Panc1 (cell line): ENCODE data around the gene PAX5.

Experiments
- TCF7L2 ChIP-seq: IDR thresholded peaks from 2 replicates; pipeline ENCODE4 v1.6.1; 2011; ENCODE audit warnings: mild to moderate bottlenecking, low read depth, low read length, inconsistent platforms
- TF ChIP-seq, protein P1 (sequence below): fragments of 450-650 bp; IDR thresholded peaks from 2 replicates; pipeline ENCODE4 v1.5.1; 2017; ENCODE audit warnings: mild to moderate bottlenecking

- TF ChIP-seq, protein P1, sequence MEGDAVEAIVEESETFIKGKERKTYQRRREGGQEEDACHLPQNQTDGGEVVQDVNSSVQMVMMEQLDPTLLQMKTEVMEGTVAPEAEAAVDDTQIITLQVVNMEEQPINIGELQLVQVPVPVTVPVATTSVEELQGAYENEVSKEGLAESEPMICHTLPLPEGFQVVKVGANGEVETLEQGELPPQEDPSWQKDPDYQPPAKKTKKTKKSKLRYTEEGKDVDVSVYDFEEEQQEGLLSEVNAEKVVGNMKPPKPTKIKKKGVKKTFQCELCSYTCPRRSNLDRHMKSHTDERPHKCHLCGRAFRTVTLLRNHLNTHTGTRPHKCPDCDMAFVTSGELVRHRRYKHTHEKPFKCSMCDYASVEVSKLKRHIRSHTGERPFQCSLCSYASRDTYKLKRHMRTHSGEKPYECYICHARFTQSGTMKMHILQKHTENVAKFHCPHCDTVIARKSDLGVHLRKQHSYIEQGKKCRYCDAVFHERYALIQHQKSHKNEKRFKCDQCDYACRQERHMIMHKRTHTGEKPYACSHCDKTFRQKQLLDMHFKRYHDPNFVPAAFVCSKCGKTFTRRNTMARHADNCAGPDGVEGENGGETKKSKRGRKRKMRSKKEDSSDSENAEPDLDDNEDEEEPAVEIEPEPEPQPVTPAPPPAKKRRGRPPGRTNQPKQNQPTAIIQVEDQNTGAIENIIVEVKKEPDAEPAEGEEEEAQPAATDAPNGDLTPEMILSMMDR: no peak
- no peak for TF ChIP-seq TCF7L2
These were observed 160.7 kb downstream of the PAX5 start for GRCh38 chr9:36873247-36873875.
